ENCODE data around the gene TARBP1.

GRCh38 chr1:234405676-234406075 lies 73.3 kb downstream of the TARBP1 start:
- TF ChIP-seq CTCF (IDR thresholded peaks at IDR 0.05) (no peak), POLR2A (IDR thresholded peaks at IDR 0.05) (no peak)

Data from testis (tissue), 2 donors.